ENCODE results near the gene KLHL29.

Gene KLHL29

DNA sequence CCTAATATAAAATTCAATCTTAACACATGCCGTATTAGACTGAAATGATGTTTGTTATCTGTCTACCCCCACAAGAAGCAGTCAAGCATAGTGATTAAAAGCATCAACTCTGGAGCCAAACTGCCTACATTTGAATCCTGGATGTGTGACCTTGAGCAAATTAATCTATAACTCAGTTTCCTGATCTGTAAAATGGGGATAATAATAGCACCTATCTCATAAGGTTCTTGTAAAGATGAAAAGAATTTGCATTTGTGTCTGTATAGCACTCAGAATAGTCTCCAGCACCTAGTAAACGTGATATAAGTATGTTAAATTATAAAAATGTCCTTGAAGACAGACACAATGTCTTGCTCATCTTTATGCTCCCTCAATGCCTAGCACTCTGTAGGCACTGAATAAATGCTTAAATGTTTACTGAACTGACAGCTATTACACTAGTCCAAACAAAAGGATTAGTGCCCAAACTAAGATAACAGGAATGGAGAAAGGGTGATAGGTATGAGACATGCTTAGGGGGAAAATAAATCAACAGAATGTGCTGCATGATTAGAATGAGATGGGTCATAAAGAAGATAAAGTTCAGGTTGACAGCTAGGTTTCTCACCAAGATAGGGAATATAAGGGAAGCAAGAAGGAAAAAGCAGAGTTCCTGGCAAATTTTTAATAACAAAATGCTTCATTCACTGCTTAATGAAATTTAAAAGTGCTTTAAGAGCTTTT is 361.3 kb downstream of the KLHL29 start:
- FAIRE-seq = no peak

DNA sequence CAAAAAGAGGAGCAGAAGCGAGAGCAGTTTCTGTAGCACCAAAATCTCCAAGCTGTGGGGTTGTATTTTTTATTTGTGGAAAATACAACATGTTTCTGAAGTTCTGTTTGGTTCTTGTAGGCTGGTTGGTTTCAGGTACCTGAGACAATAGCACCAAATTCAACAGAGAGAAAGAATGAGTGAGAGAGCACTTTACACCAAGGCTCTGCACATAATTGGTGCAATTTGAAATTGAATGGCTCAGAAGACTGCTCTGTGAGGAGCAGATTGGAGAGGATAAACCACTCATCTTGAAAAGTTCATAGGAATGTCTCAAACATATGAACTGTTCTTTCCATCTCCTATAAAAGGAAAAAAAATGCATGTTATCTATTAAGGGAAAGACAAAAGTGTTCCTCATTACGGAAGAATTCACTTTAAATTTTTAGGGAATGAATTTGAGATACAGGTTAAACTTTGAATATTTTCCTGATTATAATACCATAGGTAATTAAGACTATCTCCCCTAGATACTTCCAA is 366.8 kb downstream of the KLHL29 start:
- FAIRE-seq = no peak

DNA sequence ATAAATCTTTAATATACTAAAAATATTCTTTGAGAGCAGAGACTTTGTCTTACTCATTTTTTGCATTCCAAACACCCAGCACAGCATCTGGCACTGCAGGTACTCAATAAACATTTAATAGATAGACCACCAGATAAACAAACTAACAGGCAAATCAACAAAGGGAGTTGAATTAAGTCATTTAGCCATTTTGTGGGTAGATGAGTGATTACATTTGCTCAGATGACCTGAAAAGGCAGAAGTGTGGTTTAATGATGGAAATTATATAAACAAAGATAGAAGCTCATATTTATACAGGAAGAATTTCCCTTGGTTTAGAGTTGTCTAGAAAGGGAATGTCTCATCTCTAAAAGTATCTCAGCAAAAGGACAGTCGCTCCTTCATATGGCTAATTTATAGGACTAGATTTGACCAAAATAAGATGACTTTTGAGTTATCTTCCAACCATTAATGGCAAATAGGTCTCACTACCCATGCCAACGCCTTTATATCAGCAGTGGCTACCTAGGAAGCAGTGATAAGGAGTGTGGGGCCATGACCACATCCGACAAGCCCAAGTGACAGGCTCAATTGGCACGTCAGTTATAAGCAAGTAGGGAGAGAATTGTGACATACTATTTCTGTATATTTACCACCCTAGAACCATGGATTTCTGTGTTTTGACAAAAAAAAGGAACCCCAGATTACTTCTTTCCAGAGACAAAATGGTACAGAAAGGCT is 368.5 kb downstream of the KLHL29 start:
- FAIRE-seq = no peak

DNA sequence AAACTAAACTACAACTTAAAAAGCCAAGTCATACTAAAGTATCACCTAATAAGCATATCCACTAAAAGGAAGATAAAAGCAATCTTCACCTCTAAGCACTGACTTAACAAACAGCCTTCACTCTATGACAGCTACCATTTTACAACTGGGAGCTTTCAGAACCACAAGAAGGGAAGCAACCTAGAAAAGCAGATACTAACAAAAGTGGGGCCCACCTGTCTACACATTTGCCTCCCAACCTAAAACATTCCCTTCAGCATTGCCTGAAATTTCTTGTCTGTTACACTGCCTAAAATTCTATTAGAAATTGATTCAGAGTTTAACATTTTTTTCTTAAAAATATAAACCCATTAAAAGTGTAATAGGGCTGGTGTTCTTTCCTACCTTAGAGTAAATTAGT is 370.0 kb downstream of the KLHL29 start:
- FAIRE-seq = no peak

DNA sequence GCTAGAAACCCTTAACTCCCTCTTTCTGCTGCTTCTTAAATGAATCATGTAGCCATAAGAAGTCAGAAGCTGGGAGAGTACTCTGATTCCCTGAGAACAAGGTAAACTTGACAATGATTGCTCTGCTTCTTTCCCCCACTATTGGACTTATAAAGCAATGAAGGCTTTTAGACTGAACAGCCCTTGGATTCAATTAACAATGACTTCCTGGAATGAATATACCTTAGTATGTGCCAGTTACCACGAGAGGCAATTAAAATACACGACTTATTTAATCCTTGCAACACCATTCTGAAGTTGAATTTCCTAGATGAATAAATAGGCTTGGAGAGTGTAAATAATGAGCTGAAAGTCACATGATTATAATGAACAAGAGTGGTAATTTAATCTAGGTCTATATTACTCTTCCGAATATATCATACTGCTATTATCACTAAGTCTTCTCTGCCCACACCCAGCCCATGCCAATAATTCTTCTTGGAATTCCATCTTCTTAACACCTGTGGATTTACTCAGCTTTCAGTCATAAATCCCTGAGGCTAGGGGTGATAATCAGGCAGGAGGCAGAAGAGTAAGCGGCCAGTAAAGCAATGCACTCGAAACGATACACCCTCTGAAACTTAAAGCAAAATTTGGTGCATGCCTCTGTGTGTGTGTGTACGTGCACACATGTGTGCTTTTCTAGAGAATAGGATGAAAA is 371.8 kb downstream of the KLHL29 start:
- no peak for FAIRE-seq

DNA sequence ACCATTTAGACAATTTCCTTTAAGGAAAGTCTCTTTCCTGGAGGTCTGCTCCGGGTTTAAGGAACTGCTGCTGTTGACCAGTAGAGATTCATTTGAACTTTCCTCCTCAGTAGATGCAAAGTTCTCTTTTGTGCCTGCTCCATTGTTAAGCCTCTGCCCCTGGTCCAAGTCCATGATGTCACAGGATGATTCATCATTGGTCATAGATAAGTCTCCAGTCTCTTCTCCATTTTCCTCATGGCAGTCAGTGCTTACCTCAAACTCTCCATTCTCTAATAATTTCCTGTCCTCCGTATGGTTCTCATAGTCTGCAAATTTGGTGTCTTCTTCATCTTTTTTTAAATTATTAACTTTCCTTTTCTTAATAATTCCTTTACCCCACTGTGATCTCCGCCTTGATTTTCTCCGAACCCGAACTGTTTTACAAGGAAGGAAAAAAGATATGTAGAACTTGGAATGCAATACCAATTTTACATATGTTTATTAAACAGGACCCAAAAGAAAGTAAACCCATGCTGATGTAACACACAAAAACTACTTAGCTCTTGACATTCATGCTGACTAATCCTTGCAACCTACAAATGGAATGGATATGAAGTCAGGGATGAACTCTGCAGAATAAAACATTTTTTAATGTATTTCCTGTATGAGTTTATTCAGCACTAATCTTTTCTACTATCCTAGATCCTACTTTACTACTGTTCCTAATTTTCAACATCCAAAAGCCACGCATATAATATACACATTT is 372.9 kb downstream of the KLHL29 start:
- no peak for FAIRE-seq

Measured in colon (tissue), 2 donors.